Measurements from ENCODE around the gene SLC22A23.
"Not testable (repeated sequence)": the region's sequence is repeated elsewhere in the genome, so short reads cannot be mapped to it uniquely, and the experiment has no call there.

Gene SLC22A23

GRCh38 chr6:3259491-3259958 lies 197.3 kb downstream of the SLC22A23 start:
- peak; percentile 62 for DNase-seq

GRCh38 chr6:3258720-3259490 lies 197.9 kb downstream of the SLC22A23 start, which contains the start of gene PSMG4:
TSS of gene PSMG4 (plus strand) at chr6:3258947. CDS start at chr6:3259023, 76 bp downstream.
- DNase-seq, result peak; percentile 91

- no peak for DNase-seq
These were observed 198.6 kb downstream of the SLC22A23 start for GRCh38 chr6:3258201-3258600.

- DNase-seq, result no peak
These were observed 203.3 kb downstream of the SLC22A23 start for GRCh38 chr6:3253597-3253961.

GRCh38 chr6:3252861-3253596 lies 203.8 kb downstream of the SLC22A23 start:
- no peak for DNase-seq

GRCh38 chr6:3252369-3252768 lies 204.5 kb downstream of the SLC22A23 start:
- DNase-seq, result no peak

GRCh38 chr6:3251462-3252314 lies 205.2 kb downstream of the SLC22A23 start:
- DNase-seq, result peak; percentile 96

- DNase-seq, result peak; percentile 52
These were observed 206.6 kb downstream of the SLC22A23 start for GRCh38 chr6:3250231-3250675.

- no peak for DNase-seq
These were observed 207.0 kb downstream of the SLC22A23 start for GRCh38 chr6:3249821-3250220.

GRCh38 chr6:3247255-3248146 lies 209.3 kb downstream of the SLC22A23 start:
- DNase-seq, result no peak

- DNase-seq, result no peak
These were observed 211.6 kb downstream of the SLC22A23 start for GRCh38 chr6:3245216-3245615.

GRCh38 chr6:3244832-3245161 lies 212.1 kb downstream of the SLC22A23 start:
- DNase-seq, result not testable (repeated sequence)

GRCh38 chr6:3244003-3244831 lies 212.6 kb downstream of the SLC22A23 start:
- DNase-seq, result no peak

GRCh38 chr6:3242768-3243167 lies 214.1 kb downstream of the SLC22A23 start:
- DNase-seq, result no peak

GRCh38 chr6:3241745-3242144 lies 215.1 kb downstream of the SLC22A23 start:
- DNase-seq, result not testable (repeated sequence)

GRCh38 chr6:3240595-3240994 lies 216.3 kb downstream of the SLC22A23 start:
- DNase-seq, result no peak

- peak; percentile 53 for DNase-seq
These were observed 217.6 kb downstream of the SLC22A23 start for GRCh38 chr6:3239110-3239830.

- DNase-seq, result no peak
These were observed 218.8 kb downstream of the SLC22A23 start for GRCh38 chr6:3237761-3238662.

GRCh38 chr6:3236005-3236404 lies 220.8 kb downstream of the SLC22A23 start:
- DNase-seq, result no peak

Measured in NCI-H82 (cell line).